IPS-20b (cell line): ENCODE results near the gene TGFBI.

ENCODE experiments used
- H3K27ac ChIP-seq: one replicate; pipeline ENCODE4 v1.5.1; 2013; ENCODE audit warnings: low read length
- H3K27me3 ChIP-seq: 2 replicates; pipeline ENCODE4 v1.6.1; 2013; ENCODE audit warnings: mild to moderate bottlenecking, low read length, inconsistent platforms; ENCODE audit not compliant: insufficient read depth
- H3K36me3 ChIP-seq: 2 replicates; pipeline ENCODE4 v1.6.1; 2013; ENCODE audit warnings: low read depth, mild to moderate bottlenecking, inconsistent platforms, low read length, moderate library complexity; ENCODE audit not compliant: insufficient read depth
- H3K4me1 ChIP-seq: 2 replicates; pipeline ENCODE4 v1.6.1; 2013; ENCODE audit warnings: mild to moderate bottlenecking, control low read depth, inconsistent platforms, low read length, moderate library complexity; ENCODE audit not compliant: insufficient read depth
- H3K4me3 ChIP-seq: 2 replicates; pipeline ENCODE4 v1.5.1; 2013; ENCODE audit warnings: mild to moderate bottlenecking, low read length, inconsistent platforms
- H3K9ac ChIP-seq: 2 replicates; pipeline ENCODE4 v1.6.1; 2013; ENCODE audit warnings: low read depth, mild to moderate bottlenecking, inconsistent platforms, low read length, moderate library complexity
- H3K9me3 ChIP-seq: 2 replicates; pipeline ENCODE4 v1.6.1; 2013; ENCODE audit warnings: mild to moderate bottlenecking, low read depth, low read length, inconsistent platforms; ENCODE audit not compliant: insufficient read depth

Gene TGFBI

DNA sequence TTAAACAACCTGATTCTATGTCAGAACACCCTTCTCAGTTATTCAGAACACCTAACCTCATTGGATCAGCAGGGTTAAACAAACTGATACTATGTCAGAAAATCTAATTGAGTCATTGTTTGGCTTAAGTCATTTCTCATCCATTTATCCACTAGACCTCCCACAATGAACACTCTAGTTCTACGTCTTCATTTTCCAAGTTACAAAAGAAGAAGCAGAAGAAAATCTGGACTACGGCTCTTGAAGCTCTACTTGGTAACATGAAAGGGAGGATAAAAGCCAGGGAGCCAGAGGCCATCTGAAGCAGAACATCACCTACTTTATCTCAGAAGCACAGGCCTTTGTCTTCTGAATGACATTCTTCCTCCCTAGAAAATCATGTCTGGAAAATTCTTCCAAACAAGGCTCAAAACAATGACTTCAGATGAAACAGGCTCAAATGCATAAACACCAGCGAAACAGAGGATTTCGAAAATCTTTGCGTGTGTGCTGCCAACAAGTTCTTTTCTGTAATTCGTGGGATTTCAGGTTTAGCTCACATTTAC lies 35.4 kb upstream of the TGFBI start:
- no peaks in the 10 kb centered on the region for H3K36me3 ChIP-seq
- H3K4me1 ChIP-seq: no peaks in the 10 kb centered on the region
- H3K27ac ChIP-seq: no peak overlapping the region
- H3K9me3 ChIP-seq: no peaks in the 10 kb centered on the region
- H3K9ac ChIP-seq: no peak overlapping the region
- H3K4me3 ChIP-seq: no peak overlapping the region
- no peaks in the 10 kb centered on the region for H3K27me3 ChIP-seq

DNA sequence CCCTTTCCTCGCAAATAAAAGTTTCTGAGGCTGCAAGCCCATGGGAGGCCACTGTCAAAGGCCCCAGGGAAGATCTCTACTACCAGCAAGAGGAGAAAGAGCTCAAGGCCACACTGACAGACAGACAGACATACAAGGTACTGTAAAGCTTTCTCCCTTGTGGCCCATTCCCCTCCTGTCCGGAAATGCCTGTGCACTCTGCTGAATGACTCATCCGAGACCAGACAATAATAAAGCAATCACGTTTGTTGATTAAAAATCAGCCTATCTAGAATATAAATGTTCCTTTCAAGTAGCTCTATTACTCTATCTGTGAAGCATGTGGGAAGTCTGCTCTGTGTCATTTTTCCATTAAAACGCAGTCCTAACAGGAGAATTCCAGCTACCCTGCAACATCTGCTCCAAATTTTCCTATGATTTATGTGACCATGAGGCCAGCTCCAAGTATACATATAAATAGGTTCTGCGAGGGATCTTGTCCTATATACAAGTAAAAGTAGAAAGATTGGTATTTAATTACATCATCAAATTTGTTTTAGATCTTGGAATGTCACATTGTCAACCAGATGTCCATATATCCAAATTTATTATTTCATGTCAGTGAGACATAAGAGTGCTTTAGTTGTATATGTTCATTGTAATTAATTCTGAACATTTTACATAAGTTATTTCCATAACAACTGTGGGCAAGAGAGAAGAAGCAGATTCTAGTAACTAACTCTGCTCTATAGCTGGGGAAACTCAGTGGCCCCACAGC lies 34.7 kb upstream of the TGFBI start:
- Histone ChIP-seq H3K27me3 (no peaks in the 10 kb centered on the region), H3K27ac (no peak overlapping the region), H3K4me1 (no peaks in the 10 kb centered on the region), H3K9me3 (no peaks in the 10 kb centered on the region), H3K9ac (no peak overlapping the region), H3K4me3 (no peak overlapping the region), H3K36me3 (no peaks in the 10 kb centered on the region)

DNA sequence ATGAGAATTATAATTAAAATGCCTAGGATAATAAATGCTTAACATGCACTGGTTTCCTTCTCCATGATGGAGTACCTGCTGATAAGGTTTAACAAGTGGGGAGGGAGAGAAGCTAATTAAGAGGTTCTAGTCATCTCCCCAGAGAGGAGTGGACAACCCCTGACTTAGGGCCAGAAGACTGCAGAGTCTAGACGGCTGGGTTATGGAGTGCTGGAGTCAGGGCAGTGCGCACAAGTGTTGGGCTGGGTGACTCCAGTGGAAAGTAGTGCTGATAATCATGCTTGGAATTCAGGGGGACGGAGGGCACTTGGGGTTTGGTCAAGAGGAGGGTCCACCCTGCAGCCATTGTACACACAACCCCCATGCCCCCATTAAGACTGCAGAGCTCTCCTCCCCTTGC lies 32.8 kb upstream of the TGFBI start:
- Histone ChIP-seq H3K27ac (no peak overlapping the region), H3K36me3 (no peaks in the 10 kb centered on the region), H3K4me3 (no peak overlapping the region), H3K9me3 (no peaks in the 10 kb centered on the region), H3K4me1 (no peaks in the 10 kb centered on the region), H3K9ac (no peak overlapping the region), H3K27me3 (no peaks in the 10 kb centered on the region)

DNA sequence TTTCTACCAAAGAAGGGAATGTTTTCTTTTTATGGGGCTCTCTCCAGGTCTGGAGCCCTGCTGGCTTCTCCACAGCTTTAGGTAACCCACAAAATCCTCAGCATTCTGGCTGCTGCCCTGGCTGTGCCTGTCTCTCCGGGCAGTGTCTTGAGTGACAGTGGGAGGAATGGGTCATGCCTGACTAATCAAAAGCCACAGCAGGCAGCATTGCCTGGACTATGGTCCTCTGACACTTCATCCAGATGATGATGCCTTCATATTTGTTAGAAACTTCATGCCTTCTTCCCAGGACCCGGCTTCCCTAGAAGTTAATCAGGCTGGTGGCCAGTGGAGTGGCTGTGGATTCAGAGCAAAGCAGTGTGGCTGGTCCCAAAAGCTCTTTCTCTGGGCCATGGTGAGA lies 32.2 kb upstream of the TGFBI start:
- H3K9ac ChIP-seq: no peak overlapping the region
- H3K9me3 ChIP-seq: no peaks in the 10 kb centered on the region
- H3K4me1 ChIP-seq: no peaks in the 10 kb centered on the region
- no peaks in the 10 kb centered on the region for H3K27me3 ChIP-seq
- no peak overlapping the region for H3K27ac ChIP-seq
- H3K36me3 ChIP-seq: no peaks in the 10 kb centered on the region
- no peak overlapping the region for H3K4me3 ChIP-seq

DNA sequence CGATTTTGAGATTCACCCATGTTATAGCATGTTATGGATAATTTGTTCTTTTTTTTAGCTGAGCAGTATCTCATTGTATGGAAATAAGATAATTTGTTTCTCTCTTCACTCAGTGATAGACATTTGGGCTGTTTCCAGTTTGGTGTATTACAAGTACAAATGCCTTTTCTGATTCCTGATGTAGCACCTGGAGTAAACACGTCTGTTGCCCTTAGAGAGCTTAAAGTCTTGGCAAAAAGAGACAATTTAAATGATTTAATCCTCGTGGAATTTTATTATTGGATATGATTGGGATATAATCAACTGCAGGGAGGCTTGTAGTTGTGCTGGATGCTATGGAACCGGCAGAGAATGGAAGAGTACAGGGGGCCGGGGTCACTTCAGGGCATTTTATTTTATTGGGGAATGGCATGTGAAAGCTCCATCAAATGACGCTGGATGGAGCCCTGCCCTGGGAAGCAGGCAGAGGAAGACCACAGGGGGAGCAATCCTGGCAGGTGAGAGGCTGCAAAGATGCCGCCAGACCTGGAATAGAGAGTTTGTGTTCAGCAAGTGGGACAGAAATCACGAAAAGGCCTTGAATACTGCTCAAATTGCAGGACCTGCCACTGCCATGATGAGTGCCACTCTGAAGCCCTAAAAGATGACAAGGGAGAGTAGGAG lies 31.0 kb upstream of the TGFBI start:
- no peaks in the 10 kb centered on the region for H3K27me3 ChIP-seq
- no peak overlapping the region for H3K9ac ChIP-seq
- H3K4me3 ChIP-seq: no peak overlapping the region
- H3K9me3 ChIP-seq: no peaks in the 10 kb centered on the region
- no peaks in the 10 kb centered on the region for H3K36me3 ChIP-seq
- H3K4me1 ChIP-seq: no peaks in the 10 kb centered on the region
- H3K27ac ChIP-seq: no peak overlapping the region

DNA sequence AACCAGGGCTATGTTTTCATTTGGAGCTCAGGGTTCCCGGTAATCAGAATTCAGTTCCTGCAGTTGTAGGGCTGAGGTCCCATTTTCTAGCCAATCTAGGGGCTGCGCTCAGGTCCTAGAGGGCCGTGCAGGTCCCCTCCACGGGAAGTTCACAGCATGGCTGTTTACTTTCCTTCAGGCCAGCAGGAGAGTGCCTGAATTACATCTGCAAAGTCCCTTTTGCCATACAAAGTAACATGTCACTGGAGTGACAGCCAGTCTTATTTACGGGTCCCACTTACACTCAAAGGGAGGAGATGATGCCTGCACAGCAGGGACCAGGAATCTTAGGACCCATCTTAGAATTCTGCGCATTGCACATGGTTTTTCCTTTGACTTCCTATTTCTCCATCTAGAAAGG lies 29.9 kb upstream of the TGFBI start:
- Histone ChIP-seq H3K4me3 (no peak overlapping the region), H3K4me1 (no peaks in the 10 kb centered on the region), H3K9ac (no peak overlapping the region), H3K27me3 (no peaks in the 10 kb centered on the region), H3K9me3 (no peaks in the 10 kb centered on the region), H3K27ac (no peak overlapping the region), H3K36me3 (no peaks in the 10 kb centered on the region)

DNA sequence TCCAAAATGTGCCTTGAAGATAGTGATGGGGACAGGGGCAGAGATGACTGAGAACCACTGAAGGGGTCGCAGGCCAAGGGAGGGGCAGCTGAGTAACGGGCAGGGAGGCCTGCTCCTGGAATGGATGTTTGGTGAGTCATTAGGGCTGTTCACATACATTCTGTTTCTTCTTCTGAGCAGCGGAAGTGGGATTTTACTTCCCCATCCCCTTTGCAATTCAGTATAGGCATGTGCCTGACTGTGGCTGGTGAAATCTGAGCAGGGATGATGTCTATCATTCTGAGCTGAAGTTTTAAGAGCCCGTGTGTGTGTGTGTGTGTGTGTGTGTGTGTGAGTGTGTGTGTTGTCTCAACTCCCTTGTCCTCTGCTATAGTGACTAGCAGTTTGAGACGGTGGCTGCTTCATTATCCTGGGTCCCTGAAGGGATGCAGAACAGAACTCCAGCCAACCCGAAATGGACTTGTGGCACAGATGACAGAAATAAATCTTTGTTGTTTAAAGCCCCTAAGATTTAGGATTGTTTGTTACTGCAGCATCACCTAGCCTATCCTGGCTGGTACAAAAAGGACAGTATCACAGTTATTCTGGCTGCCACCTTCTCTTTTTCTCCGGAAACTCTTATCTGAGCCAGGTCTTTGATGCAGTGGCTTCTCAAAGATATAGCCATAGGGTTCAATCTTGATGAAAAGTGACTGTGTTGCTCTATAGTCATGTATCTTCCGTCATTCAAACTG lies 29.2 kb upstream of the TGFBI start:
- H3K27ac ChIP-seq: no peak overlapping the region

DNA sequence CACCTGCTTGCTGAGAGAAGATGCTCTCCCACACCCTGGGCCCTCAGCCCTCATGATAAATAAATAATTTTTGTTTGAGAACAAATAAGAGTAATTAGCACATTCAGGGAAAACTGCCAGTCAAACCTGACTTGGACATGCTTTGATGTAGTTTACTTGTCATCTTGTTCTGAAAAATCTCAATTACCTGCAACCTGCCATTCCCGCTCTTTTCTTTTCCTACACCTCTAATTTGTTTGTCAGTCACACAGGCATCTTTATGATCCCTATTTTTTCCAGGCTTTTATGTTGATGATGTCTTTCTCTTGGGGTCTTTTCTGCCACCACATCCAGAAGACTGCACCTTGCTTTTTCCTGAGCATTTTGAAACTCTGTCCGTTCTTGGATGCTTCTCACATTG lies 28.6 kb upstream of the TGFBI start:
- Histone ChIP-seq H3K27me3 (no peaks in the 10 kb centered on the region), H3K27ac (no peak overlapping the region), H3K4me1 (no peaks in the 10 kb centered on the region)

More for the DNA sequence above, 29.2 kb upstream of the TGFBI start:
- Histone ChIP-seq H3K4me3 (no peak overlapping the region), H3K9me3 (no peaks in the 10 kb centered on the region), H3K27me3 (no peaks in the 10 kb centered on the region), H3K9ac (no peak overlapping the region), H3K36me3 (no peaks in the 10 kb centered on the region), H3K4me1 (no peaks in the 10 kb centered on the region)

DNA sequence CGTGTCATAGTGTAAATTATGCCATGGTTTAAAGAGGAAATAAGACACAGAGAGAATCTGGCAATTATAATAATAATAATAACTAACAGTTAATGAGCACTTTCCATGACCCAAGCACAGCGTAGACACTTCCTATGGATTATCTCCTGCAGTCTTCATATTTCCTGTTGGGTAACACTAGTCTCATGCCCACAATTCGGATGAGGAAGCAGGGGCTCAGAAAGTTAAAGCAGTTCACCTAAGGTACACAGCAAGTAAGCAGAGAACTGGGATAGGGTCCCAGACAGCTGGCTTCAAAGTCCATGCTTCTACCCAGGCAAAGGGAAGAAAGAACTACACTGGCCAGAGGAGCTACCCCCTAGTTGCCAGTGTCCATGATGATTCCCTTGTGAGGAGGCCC lies 27.9 kb upstream of the TGFBI start:
- Histone ChIP-seq H3K4me1 (no peaks in the 10 kb centered on the region), H3K9ac (no peak overlapping the region), H3K27me3 (no peaks in the 10 kb centered on the region), H3K36me3 (no peaks in the 10 kb centered on the region), H3K9me3 (no peaks in the 10 kb centered on the region), H3K27ac (no peak overlapping the region), H3K4me3 (no peak overlapping the region)

More for the DNA sequence above, 28.6 kb upstream of the TGFBI start:
- Histone ChIP-seq H3K9ac (no peak overlapping the region), H3K9me3 (no peaks in the 10 kb centered on the region), H3K36me3 (no peaks in the 10 kb centered on the region), H3K4me3 (no peak overlapping the region)

DNA sequence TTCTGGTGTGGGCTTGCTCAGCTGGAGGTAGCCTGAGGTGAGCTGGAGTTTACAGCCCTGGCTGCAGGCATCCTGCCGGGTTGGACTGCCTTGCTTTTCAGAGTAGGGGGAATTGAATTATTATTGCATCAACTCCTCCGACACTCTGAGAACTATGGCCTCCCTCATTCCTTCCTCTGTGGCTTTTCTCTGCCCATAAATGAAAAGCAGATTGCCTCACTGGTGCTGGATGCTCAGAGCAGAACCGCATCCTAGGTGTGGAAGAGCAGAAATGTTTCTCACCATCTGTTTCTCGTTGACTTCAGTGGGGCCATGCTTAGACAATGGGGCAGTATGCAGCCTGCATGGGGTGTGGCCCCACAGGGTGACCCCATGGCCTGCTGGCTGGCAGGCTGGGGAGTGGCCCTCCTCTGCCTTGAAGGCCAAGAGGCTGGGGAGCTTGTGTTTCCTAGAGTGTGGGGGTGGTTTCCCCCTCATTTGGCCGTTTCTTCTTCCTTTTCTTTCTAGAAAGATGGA lies 27.3 kb upstream of the TGFBI start:
- Histone ChIP-seq H3K4me3 (no peak overlapping the region), H3K9me3 (no peaks in the 10 kb centered on the region), H3K4me1 (no peaks in the 10 kb centered on the region), H3K9ac (no peak overlapping the region), H3K27me3 (no peaks in the 10 kb centered on the region), H3K36me3 (no peaks in the 10 kb centered on the region), H3K27ac (no peak overlapping the region)

DNA sequence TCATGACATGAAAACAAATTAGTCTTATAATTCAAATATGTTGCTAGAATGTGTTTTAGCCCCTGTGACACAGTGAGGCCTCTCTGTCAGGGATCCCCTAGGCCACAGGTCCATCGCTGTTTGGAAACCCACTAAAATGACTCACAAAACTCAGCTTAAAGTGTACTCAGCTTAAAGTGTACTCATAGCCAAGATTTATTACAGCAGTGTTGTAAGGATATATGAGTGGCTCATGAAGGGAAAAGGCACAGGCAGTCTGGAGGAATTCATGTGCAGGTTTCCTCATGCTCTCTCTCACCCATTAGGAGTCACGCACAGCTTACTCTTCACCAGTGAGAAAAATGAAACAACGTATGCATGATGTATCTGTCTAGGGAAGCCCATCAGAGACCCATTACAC lies 24.4 kb upstream of the TGFBI start:
- H3K9ac ChIP-seq: no peak overlapping the region
- no peak overlapping the region for H3K27ac ChIP-seq
- no peaks in the 10 kb centered on the region for H3K4me1 ChIP-seq
- H3K27me3 ChIP-seq: no peaks in the 10 kb centered on the region
- H3K9me3 ChIP-seq: no peaks in the 10 kb centered on the region
- no peaks in the 10 kb centered on the region for H3K36me3 ChIP-seq
- H3K4me3 ChIP-seq: no peak overlapping the region
